DND-41 (cell line): ENCODE results near the gene PBRM1.

Experiments used
- CTCF ChIP-seq: IDR thresholded peaks from 2 replicates; pipeline ENCODE4 v1.5.1; 2012; ENCODE audit warnings: borderline replicate concordance, low read length, moderate library complexity, mild to moderate bottlenecking; ENCODE audit not compliant: poor library complexity, severe bottlenecking; ENCODE audit errors: extremely low read depth
- EZH2 ChIP-seq: IDR thresholded peaks from 3 replicates; pipeline ENCODE4 v1.6.1; 2012; ENCODE audit warnings: borderline replicate concordance, low read depth, mild to moderate bottlenecking, moderate library complexity, low read length, inconsistent platforms; ENCODE audit not compliant: severe bottlenecking

- TF ChIP-seq CTCF = no peak
- TF ChIP-seq EZH2 = no peak
Measured at GRCh38 chr3:52511509-52511908, 174.2 kb downstream of the PBRM1 start.
